ENCODE data around the gene AHNAK2. TPM values are rescaled to one million over a fixed set of nuclear protein-coding genes. Genes with fewer than 3 reads are reported as not detected.

The AHNAK2 gene
- total and polyA plus RNA-seq, 9 of the 15 experiments (the other 6 are each of a cell fraction or from before 2014, with no cell fraction given): 0.04 to 0.09 (median 0.04) TPM; not detected in 6

GRCh38 chr14:104937694-104938365 lies 40.3 kb downstream of the AHNAK2 start:
- no peak overlapping the region for H3K27ac ChIP-seq (ENCODE audit: extremely low read depth, low read depth, low read length)
- no peaks in the 10 kb centered on the region for H3K9me1 ChIP-seq (ENCODE audit: control insufficient read depth, insufficient read depth, low read length)
- no peak for ATAC-seq
- H4K20me1 ChIP-seq (replicated peaks; ENCODE audit: control insufficient read depth, insufficient read depth, low read length): no peaks in the 10 kb centered on the region; the same call in 1 of the 2 replicates
- H2AFZ ChIP-seq (ENCODE audit: low read depth, low read length): no peak overlapping the region
- 3% methylated on average over 10 of the region's 11 CpGs for WGBS (ENCODE audit: insufficient coverage, low coverage, missing lambda C conversion rate)
- H3K9me3 ChIP-seq (replicated peaks; ENCODE audit: control insufficient read depth, insufficient read depth, low read depth, low read length): no peaks in the 10 kb centered on the region
- H3K4me3 ChIP-seq: no peak overlapping the region
- H3K4me2 ChIP-seq (ENCODE audit: insufficient read depth, low read length): no peak overlapping the region
- no peak overlapping the region for H3K9ac ChIP-seq (ENCODE audit: insufficient read depth in 1 of 2, low read depth in 2 of 2, low read length in 2 of 2)
- POLR2A ChIA-PET: no interaction called here
- H3K27me3 ChIP-seq (ENCODE audit: control insufficient read depth in 2 of 2, insufficient read depth in 2 of 2, low read length in 2 of 2): peaks cover 5 to 58% of the 10 kb centered on the region in 2 experiments; a peak in 4 of 5 replicates
- peaks cover 0 to 5% of the 10 kb centered on the region in 2 experiments; a peak in 2 of 5 replicates for H3K4me1 ChIP-seq (replicated peaks in 1 of 2; ENCODE audit: control insufficient read depth in 2 of 2, insufficient read depth in 2 of 2, low read length in 2 of 2)
- BruUV-seq (replicated peaks): no TSS peak
- no peaks in the 10 kb centered on the region for H3K36me3 ChIP-seq (ENCODE audit: control insufficient read depth, insufficient read depth, low read length)
- TF ChIP-seq ERF (CRISPR knock-in tag; IDR thresholded peaks at IDR 0.05) (no peak), CBFB (CRISPR knock-in tag; IDR thresholded peaks at IDR 0.05) (no peak), FOXA1 (IDR thresholded peaks at IDR 0.05; ENCODE audit: borderline replicate concordance) (no peak), TBL1XR1 (IDR thresholded peaks at IDR 0.05; ENCODE audit: low read length in 2 of 2) (no peak), CSDE1 (IDR thresholded peaks at IDR 0.05) (no peak), KLF10 (CRISPR knock-in tag; IDR thresholded peaks at IDR 0.05) (no peak), IRF2 (CRISPR knock-in tag; IDR thresholded peaks at IDR 0.05) (no peak)
- TF ChIP-seq, protein P1, sequence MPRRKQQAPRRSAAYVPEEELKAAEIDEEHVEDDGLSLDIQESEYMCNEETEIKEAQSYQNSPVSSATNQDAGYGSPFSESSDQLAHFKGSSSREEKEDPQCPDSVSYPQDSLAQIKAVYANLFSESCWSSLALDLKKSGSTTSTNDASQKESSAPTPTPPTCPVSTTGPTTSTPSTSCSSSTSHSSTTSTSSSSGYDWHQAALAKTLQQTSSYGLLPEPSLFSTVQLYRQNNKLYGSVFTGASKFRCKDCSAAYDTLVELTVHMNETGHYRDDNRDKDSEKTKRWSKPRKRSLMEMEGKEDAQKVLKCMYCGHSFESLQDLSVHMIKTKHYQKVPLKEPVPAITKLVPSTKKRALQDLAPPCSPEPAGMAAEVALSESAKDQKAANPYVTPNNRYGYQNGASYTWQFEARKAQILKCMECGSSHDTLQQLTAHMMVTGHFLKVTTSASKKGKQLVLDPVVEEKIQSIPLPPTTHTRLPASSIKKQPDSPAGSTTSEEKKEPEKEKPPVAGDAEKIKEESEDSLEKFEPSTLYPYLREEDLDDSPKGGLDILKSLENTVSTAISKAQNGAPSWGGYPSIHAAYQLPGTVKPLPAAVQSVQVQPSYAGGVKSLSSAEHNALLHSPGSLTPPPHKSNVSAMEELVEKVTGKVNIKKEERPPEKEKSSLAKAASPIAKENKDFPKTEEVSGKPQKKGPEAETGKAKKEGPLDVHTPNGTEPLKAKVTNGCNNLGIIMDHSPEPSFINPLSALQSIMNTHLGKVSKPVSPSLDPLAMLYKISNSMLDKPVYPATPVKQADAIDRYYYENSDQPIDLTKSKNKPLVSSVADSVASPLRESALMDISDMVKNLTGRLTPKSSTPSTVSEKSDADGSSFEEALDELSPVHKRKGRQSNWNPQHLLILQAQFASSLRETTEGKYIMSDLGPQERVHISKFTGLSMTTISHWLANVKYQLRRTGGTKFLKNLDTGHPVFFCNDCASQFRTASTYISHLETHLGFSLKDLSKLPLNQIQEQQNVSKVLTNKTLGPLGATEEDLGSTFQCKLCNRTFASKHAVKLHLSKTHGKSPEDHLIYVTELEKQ (CRISPR knock-in tag; IDR thresholded peaks at IDR 0.05): no peak
- DNase-seq (ENCODE audit: extremely low read depth in 1 of 4, low spot score in 3 of 4): no peak
- in situ Hi-C loops (cut with MboI) (no loop called here), intact Hi-C loops (cut with micrococcal nuclease) (no loop called here)
- CTCF ChIA-PET (ENCODE audit: low intra/inter-chr PET ratio): no interaction called here
- no peaks in the 10 kb centered on the region for H3K79me2 ChIP-seq (ENCODE audit: control insufficient read depth, insufficient read depth, low read length)
- no peak for FAIRE-seq

All from K562 (cell line).